H9 (cell line): Measurements from ENCODE around the gene GLRA3. TPM values are rescaled to one million over a fixed set of nuclear protein-coding genes. Genes with fewer than 3 reads are reported as not detected.

Experiments used
- DNase-seq: peaks from one replicate; pipeline ENCODE4 v3.0.0-alpha.2; 2017
- H2AFZ ChIP-seq: one replicate; pipeline ENCODE4 v1.6.1; 2013; ENCODE audit warnings: mild to moderate bottlenecking, low read length, control low read depth, moderate library complexity
- H2AK5ac ChIP-seq: 2 replicates; pipeline ENCODE4 v1.6.1; 2013; ENCODE audit warnings: low read length, control low read depth, mixed read lengths; ENCODE audit not compliant: insufficient read length
- H2BK120ac ChIP-seq: one replicate; pipeline ENCODE4 v1.6.1; 2013; ENCODE audit warnings: low read depth, mild to moderate bottlenecking, low read length, control low read depth, inconsistent platforms; ENCODE audit not compliant: poor library complexity, severe bottlenecking
- H2BK12ac ChIP-seq: 2 replicates; pipeline ENCODE4 v1.6.1; 2013; ENCODE audit warnings: low read length, control low read depth, mixed read lengths, low read depth; ENCODE audit not compliant: insufficient read length
- H2BK15ac ChIP-seq: 2 replicates; pipeline ENCODE4 v1.6.1; 2013; ENCODE audit warnings: low read depth, low read length, control low read depth
- H2BK20ac ChIP-seq: one replicate; pipeline ENCODE4 v1.6.1; 2013; ENCODE audit warnings: low read depth, mild to moderate bottlenecking, low read length, control low read depth, inconsistent platforms; ENCODE audit not compliant: poor library complexity, severe bottlenecking
- H2BK5ac ChIP-seq: 2 replicates; pipeline ENCODE4 v1.6.1; 2013; ENCODE audit warnings: low read length, control low read depth, mixed read lengths; ENCODE audit not compliant: insufficient read length
- H3K14ac ChIP-seq: 2 replicates; pipeline ENCODE4 v1.6.1; 2013; ENCODE audit warnings: low read length, control low read depth; ENCODE audit not compliant: insufficient read depth
- H3K18ac ChIP-seq: 2 replicates; pipeline ENCODE4 v1.6.1; 2013; ENCODE audit warnings: low read depth, mild to moderate bottlenecking, mixed read lengths, low read length, control low read depth; ENCODE audit not compliant: insufficient read length
- H3K23ac ChIP-seq: 2 replicates; pipeline ENCODE4 v1.6.1; 2013; ENCODE audit warnings: low read length, control low read depth, mixed read lengths, low read depth; ENCODE audit not compliant: insufficient read length
- H3K23me2 ChIP-seq: 2 replicates; pipeline ENCODE4 v1.6.1; 2013; ENCODE audit warnings: low read depth, mild to moderate bottlenecking, mixed read lengths, low read length, control low read depth; ENCODE audit not compliant: insufficient read length, poor library complexity, severe bottlenecking
- H3K27ac ChIP-seq: 2 replicates; pipeline ENCODE4 v1.5.1; 2013; ENCODE audit warnings: low read length, control low read depth, mixed read lengths, low read depth; ENCODE audit not compliant: insufficient read length
- H3K27me3 ChIP-seq: 2 replicates; pipeline ENCODE4 v1.6.1; 2013; ENCODE audit warnings: low read length, control low read depth, inconsistent platforms; ENCODE audit not compliant: insufficient read depth
- H3K4ac ChIP-seq: 2 replicates; pipeline ENCODE4 v1.6.1; 2013; ENCODE audit warnings: low read depth, mild to moderate bottlenecking, control low read depth, inconsistent platforms, low read length, moderate library complexity
- H3K4me1 ChIP-seq: 2 replicates; pipeline ENCODE4 v1.6.1; 2013; ENCODE audit warnings: low read length, control low read depth, inconsistent platforms; ENCODE audit not compliant: insufficient read depth
- H3K4me2 ChIP-seq: 2 replicates; pipeline ENCODE4 v1.6.1; 2013; ENCODE audit warnings: low read length, control low read depth, mixed read lengths; ENCODE audit not compliant: insufficient read length, insufficient read depth
- H3K56ac ChIP-seq: 2 replicates; pipeline ENCODE4 v1.6.1; 2013; ENCODE audit warnings: low read depth, mild to moderate bottlenecking, mixed read lengths, low read length, control low read depth; ENCODE audit not compliant: insufficient read length
- H3K79me1 ChIP-seq: 2 replicates; pipeline ENCODE4 v1.6.1; 2013; ENCODE audit warnings: low read depth, mild to moderate bottlenecking, moderate library complexity, low read length, control low read depth, inconsistent platforms; ENCODE audit not compliant: insufficient read depth, poor library complexity, severe bottlenecking
- H3K79me2 ChIP-seq: 2 replicates; pipeline ENCODE4 v1.6.1; 2013; ENCODE audit warnings: low read length, control low read depth, inconsistent platforms; ENCODE audit not compliant: insufficient read depth
- H3K9ac ChIP-seq: 2 replicates; pipeline ENCODE4 v1.6.1; 2013; ENCODE audit warnings: low read length, control low read depth, mixed read lengths; ENCODE audit not compliant: insufficient read length; ENCODE audit errors: extremely low read depth
- H3K9me3 ChIP-seq: one replicate; pipeline ENCODE4 v1.6.1; 2013; ENCODE audit warnings: low read depth, low read length, inconsistent platforms; ENCODE audit not compliant: control insufficient read depth
- H3T11ph ChIP-seq: one replicate; pipeline ENCODE4 v1.6.1; 2013; ENCODE audit warnings: mild to moderate bottlenecking, low read length, control low read depth, inconsistent platforms
- H4K20me1 ChIP-seq: one replicate; pipeline ENCODE4 v1.6.1; 2013; ENCODE audit not compliant: control insufficient read depth, insufficient read length, insufficient read depth
- H4K5ac ChIP-seq: 2 replicates; pipeline ENCODE4 v1.6.1; 2013; ENCODE audit warnings: low read depth, mild to moderate bottlenecking, mixed read lengths, low read length, control low read depth; ENCODE audit not compliant: insufficient read length
- H4K8ac ChIP-seq: replicated peaks from 2 replicates; pipeline ENCODE4 v1.6.1; 2013; ENCODE audit warnings: low read length, control low read depth, mixed read lengths, low read depth; ENCODE audit not compliant: insufficient read length
- H4K91ac ChIP-seq: 2 replicates; pipeline ENCODE4 v1.6.1; 2013; ENCODE audit warnings: low read depth, mild to moderate bottlenecking, moderate library complexity, mixed read lengths, low read length, control low read depth; ENCODE audit not compliant: insufficient read length
- H3K27ac Mint-ChIP-seq, 3 experiments: 2 replicates in 2 of 3; 3 replicates in 1 of 3; pipeline ENCODE4 v1.8.0; 2020 to 2021; ENCODE audit warnings: mixed read lengths in 3 of 3, mild to moderate bottlenecking in 1 of 3, moderate library complexity in 1 of 3
- H3K27me3 Mint-ChIP-seq: 2 replicates; pipeline ENCODE4 v1.8.0; 2021; ENCODE audit warnings: low read depth, mild to moderate bottlenecking, moderate library complexity, mixed read lengths
- H3K36me3 Mint-ChIP-seq, 3 experiments: 2 replicates in 2 of 3; 3 replicates in 1 of 3; pipeline ENCODE4 v1.8.0; 2020 to 2021; ENCODE audit warnings: low read depth in 3 of 3, mixed read lengths in 3 of 3; ENCODE audit not compliant: insufficient read depth in 1 of 3
- H3K4me1 Mint-ChIP-seq, 2 experiments: 2 replicates each; pipeline ENCODE4 v1.8.0; 2020; ENCODE audit warnings: mixed read lengths in 2 of 2
- H3K4me3 Mint-ChIP-seq, 2 experiments: 2 replicates in 1 of 2; 3 replicates in 1 of 2; pipeline ENCODE4 v1.8.0; 2020 to 2021; ENCODE audit warnings: mild to moderate bottlenecking in 2 of 2, mixed read lengths in 2 of 2, moderate library complexity in 1 of 2
- H3K9me3 Mint-ChIP-seq, 2 experiments: 2 replicates in 1 of 2; 3 replicates in 1 of 2; pipeline ENCODE4 v1.8.0; 2020; ENCODE audit warnings: mild to moderate bottlenecking in 2 of 2, mixed read lengths in 2 of 2, moderate library complexity in 1 of 2
- CTCF ChIP-seq: fragments of 200-600 bp; sonication (generic); conservative IDR thresholded peaks from 3 replicates; pipeline ENCODE4 v1.8.0; 2021; ENCODE audit warnings: antibody characterized with exemption, mild to moderate bottlenecking
- WGBS: extraction: QIAGEN DNeasy Blood & Tissue Kit; methylation state at CpG from one replicate; pipeline ENCODE4 v1.1.7; 2013; ENCODE audit warnings: missing lambda C conversion rate, low lambda C conversion rate, mixed read lengths; ENCODE audit not compliant: insufficient read length; ENCODE audit errors: extremely low coverage; 5-methylcytosine and 5-hydroxymethylcytosine counted together
- total RNA-seq: library from RNA; stranded (reverse); gene quantifications from 2 replicates; pipeline ENCODE4 v1.2.1, GENCODE V29; 2021

Gene GLRA3
- total RNA-seq, 1 experiment from 2014 or later, result 0.09 TPM

- H2BK15ac ChIP-seq, result no peak overlapping the region
- Mint-ChIP-seq H3K27ac (no peak overlapping the region), H3K4me3 (no peak overlapping the region), H3K27me3 (no peaks in the 10 kb centered on the region), H3K36me3 (no peaks in the 10 kb centered on the region), H3K9me3 (no peaks in the 10 kb centered on the region), H3K4me1 (no peaks in the 10 kb centered on the region)
- H2BK5ac ChIP-seq, result no peak overlapping the region
- no peaks in the 10 kb centered on the region for H3K79me1 ChIP-seq
- no peak overlapping the region for H4K5ac ChIP-seq
- H3K14ac ChIP-seq, result no peak overlapping the region
- no peak overlapping the region for H3T11ph ChIP-seq
- no peak overlapping the region for H3K27ac ChIP-seq
- H2BK12ac ChIP-seq, result no peak overlapping the region
- H2BK20ac ChIP-seq, result no peak overlapping the region
- no peak overlapping the region for H4K8ac ChIP-seq
- no peak overlapping the region for H2AFZ ChIP-seq
- no peak overlapping the region for H3K4ac ChIP-seq
- H3K23ac ChIP-seq, result no peak overlapping the region
- WGBS, result no CpG with 5 or more reads among the region's 4 CpGs
- H3K9me3 ChIP-seq, result no peaks in the 10 kb centered on the region
- H3K23me2 ChIP-seq, result no peaks in the 10 kb centered on the region
- no peak for DNase-seq
- no peak for TF ChIP-seq CTCF
- H3K4me2 ChIP-seq, result no peak overlapping the region
- H3K9ac ChIP-seq, result no peak overlapping the region
- H2AK5ac ChIP-seq, result no peak overlapping the region
- H3K27me3 ChIP-seq, result no peaks in the 10 kb centered on the region; the same call in 1 of the 2 replicates
- no peak overlapping the region for H3K18ac ChIP-seq
- H4K91ac ChIP-seq, result no peak overlapping the region
- no peaks in the 10 kb centered on the region for H3K4me1 ChIP-seq
- no peak overlapping the region for H3K56ac ChIP-seq
- H2BK120ac ChIP-seq, result no peak overlapping the region
- no peaks in the 10 kb centered on the region for H3K79me2 ChIP-seq
- H4K20me1 ChIP-seq, result no peaks in the 10 kb centered on the region
Measured at GRCh38 chr4:174654634-174655033, 174.4 kb downstream of the GLRA3 start.
